ENCODE results near the gene PAPPA2. TPM values are rescaled to one million over a fixed set of nuclear protein-coding genes. Genes with fewer than 3 reads are reported as not detected.

PAPPA2 gene
- total RNA-seq, 2 experiments from 2014 or later: 0.25 to 0.46 TPM

DNA sequence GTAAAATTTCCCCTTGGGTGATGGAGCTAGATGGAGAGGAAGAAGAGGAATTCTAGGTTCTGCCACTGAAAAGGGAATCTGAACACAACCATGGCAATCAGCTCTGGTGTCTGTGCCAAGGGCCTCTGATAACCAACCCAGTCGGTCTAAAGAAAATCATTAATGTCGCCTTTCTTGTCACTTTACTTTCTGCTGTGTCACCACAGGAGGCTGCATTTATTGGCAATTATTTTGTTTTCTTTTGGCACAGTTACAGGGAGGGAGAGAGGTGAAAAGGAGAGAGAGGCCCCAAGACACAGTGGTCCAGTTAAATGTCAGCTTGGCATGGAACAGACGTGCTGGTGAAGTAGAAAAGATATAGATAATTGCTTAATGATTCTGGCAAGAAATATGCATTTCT, 414.6 kb downstream of the PAPPA2 start:
- ChIA-PET POLR2A (no interaction called here), CTCF (no interaction called here)
- H3K27ac Mint-ChIP-seq: no peak overlapping the region
- DNase-seq: no peak
- no peaks in the 10 kb centered on the region for H3K36me3 Mint-ChIP-seq (ENCODE audit: low read depth)
- no peaks in the 10 kb centered on the region for H3K27me3 Mint-ChIP-seq
- no peaks in the 10 kb centered on the region for H3K4me1 Mint-ChIP-seq
- H3K9me3 Mint-ChIP-seq: no peaks in the 10 kb centered on the region
- H3K4me3 Mint-ChIP-seq: no peak overlapping the region

DNA sequence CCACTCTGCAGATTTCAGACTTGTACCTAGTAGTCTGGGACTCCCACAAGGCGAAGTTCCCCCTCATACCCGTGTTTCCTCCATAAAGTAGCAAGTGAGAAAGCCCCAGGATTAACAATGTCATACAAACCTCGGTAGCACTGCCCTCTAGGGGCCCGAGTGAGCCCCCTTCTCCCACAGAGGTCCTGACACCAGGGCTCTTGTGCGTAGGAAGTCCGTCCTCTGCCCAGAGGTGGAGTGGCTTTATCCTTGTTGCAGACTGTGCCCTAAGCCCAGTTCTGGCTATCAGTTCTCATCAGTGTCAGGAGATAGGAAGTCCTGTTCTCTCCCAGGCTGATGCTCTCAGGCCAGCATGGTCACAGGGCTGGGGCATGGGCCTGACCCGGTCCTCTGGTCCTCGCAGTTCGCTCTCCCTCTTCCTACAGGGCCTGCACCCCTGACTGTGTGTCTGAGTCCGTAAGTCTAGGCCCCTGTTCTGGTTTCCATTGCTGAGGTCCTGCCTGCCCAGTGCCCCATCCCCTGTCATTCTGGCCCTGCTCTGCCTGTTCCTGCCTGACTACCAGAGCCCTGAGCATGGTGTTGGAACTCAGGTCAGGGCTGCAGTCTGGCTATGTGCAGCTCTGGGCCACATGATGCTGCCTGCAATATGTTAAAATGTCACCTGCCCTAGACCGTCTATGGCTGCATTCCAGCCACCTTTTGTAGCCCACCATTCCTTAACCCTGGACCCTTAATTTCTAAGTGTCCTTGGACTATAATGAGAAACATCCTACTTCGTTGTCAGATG, 416.0 kb downstream of the PAPPA2 start:
- H3K4me1 Mint-ChIP-seq: no peaks in the 10 kb centered on the region
- CTCF ChIA-PET: interaction anchor here (1.1 kb wide), 1 partner anchor 319 kb away, joined by 3 read pairs; no protein-coding TSS in a partner anchor
- no peak for DNase-seq
- no peaks in the 10 kb centered on the region for H3K9me3 Mint-ChIP-seq
- POLR2A ChIA-PET: no interaction called here
- H3K36me3 Mint-ChIP-seq (ENCODE audit: low read depth): no peaks in the 10 kb centered on the region
- H3K4me3 Mint-ChIP-seq: no peak overlapping the region
- H3K27me3 Mint-ChIP-seq: no peaks in the 10 kb centered on the region
- no peak overlapping the region for H3K27ac Mint-ChIP-seq

DNA sequence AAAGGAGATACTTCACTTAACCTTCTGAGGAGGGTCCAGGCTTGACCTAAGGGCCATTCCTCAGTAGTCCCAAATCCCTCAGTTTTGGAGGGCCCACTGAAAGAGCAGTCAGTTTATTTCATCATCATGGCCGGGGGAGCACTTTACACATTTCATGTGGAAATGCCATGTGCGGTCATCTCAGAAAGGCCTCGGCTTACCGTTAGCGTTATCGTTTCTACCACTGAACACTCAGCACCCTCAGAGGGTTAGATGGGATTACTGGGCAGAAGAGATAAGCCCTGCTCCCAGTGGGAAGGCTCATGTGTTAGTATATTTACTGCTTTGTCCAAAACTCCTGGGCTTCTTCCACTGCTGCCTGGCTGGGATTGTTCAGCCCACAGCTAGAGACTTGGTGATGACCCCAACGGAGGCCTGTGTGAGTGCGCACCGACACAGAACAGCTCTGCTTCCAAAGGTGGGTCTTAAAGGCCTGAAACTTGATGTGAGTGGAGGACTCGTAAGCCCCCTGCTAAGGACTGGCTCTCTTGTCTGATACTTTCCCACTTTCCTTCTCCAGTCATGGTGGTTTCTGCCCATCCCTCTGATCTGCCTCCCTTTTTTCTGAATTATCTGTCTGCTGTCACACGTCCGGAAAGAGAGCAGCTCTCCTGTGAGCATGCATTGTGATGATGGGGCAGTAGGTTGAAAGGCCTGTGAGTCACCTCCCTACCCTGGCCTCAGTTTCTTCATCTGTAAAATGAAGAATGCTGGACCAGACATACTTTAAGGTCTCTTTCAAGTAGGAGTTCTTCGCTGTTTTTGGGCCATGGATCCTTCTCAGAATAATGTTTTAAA, 417.0 kb downstream of the PAPPA2 start:
- no peaks in the 10 kb centered on the region for H3K9me3 Mint-ChIP-seq
- no peaks in the 10 kb centered on the region for H3K27me3 Mint-ChIP-seq
- H3K27ac Mint-ChIP-seq: no peak overlapping the region
- no peak overlapping the region for H3K4me3 Mint-ChIP-seq
- no peak for DNase-seq
- ChIA-PET CTCF (interaction anchor here (1.1 kb wide), 1 partner anchor 320 kb away, joined by 3 read pairs; no protein-coding TSS in a partner anchor), POLR2A (no interaction called here)
- H3K36me3 Mint-ChIP-seq (ENCODE audit: low read depth): no peaks in the 10 kb centered on the region
- no peaks in the 10 kb centered on the region for H3K4me1 Mint-ChIP-seq

DNA sequence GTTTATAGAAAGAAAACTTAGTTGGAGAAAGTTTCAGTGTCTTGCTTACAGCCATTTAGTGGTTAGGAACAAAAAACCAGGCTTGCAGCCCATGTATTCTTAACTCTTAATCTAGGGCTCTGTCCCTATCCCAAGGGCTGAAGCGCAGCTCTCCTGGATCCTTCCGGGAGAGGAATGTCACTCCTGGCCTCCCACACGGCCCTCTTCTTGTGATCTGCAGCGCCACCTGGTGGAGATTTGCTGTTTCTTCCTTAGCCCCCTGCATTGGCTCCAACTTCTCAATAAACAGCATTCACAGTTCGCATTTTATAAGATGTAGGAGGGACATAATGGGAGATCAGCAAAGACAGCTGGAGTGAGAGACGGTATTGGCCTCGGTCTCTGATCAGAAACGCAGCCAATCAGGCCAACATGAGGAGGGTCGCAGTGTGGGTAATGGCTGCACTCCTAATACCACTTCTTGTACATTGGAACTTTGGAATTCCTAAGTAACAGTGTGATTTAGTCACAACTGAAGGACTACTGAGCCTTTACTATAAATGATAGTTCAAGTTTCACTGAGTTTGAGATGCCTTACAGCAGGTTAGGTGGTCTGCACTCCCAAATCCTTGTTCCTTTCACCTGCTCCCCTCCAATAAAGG, 418.1 kb downstream of the PAPPA2 start:
- Mint-ChIP-seq H3K4me1 (no peaks in the 10 kb centered on the region), H3K36me3 (ENCODE audit: low read depth) (no peaks in the 10 kb centered on the region), H3K9me3 (no peaks in the 10 kb centered on the region), H3K27ac (no peak overlapping the region), H3K27me3 (no peaks in the 10 kb centered on the region), H3K4me3 (no peak overlapping the region)
- ChIA-PET CTCF (no interaction called here), POLR2A (no interaction called here)
- DNase-seq: peak; percentile 55

DNA sequence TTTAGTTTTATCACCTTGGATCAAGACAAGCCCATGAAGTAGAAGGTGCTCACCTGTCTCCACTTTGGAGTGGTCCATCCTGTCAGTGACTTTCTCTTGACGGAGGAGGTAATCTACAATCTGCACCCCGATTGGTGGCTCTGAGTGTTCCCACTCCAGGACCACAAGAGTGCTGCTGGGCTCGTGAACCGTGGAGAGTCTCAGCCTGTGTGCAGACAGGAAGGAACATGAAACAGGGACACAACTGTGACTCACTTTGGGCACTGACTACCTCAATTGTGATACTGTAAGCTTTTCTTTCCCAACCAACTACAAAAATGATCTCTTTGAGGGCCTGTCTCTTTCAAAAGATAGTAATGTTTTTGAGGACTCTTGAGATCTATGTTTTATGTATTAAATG, 421.3 kb downstream of the PAPPA2 start:
- no peaks in the 10 kb centered on the region for H3K4me1 Mint-ChIP-seq
- H3K36me3 Mint-ChIP-seq (ENCODE audit: low read depth): no peaks in the 10 kb centered on the region
- CTCF ChIA-PET: no interaction called here
- POLR2A ChIA-PET: no interaction called here
- H3K27me3 Mint-ChIP-seq: no peaks in the 10 kb centered on the region
- no peak overlapping the region for H3K4me3 Mint-ChIP-seq
- no peaks in the 10 kb centered on the region for H3K9me3 Mint-ChIP-seq
- no peak for DNase-seq
- no peak overlapping the region for H3K27ac Mint-ChIP-seq

DNA sequence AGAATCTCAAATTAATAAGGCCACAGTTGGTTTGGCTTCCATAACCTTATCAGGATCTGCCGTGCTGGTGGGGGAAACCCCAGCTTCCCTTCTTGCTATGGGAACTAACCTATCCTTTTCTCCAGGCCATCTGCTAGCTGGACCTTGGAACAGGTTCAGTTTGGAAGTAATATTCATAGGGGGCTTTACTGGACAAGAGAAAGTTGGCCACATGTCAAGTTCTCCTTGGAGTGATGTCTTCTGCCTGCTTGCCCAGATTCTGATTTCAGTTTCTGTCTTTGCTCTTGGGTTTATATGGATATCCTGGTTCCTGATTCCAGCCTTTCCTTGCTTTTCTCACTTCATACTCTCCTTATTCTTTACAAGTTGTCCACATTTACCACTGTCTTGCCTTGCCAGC, 421.9 kb downstream of the PAPPA2 start:
- CTCF ChIA-PET: no interaction called here

DNA sequence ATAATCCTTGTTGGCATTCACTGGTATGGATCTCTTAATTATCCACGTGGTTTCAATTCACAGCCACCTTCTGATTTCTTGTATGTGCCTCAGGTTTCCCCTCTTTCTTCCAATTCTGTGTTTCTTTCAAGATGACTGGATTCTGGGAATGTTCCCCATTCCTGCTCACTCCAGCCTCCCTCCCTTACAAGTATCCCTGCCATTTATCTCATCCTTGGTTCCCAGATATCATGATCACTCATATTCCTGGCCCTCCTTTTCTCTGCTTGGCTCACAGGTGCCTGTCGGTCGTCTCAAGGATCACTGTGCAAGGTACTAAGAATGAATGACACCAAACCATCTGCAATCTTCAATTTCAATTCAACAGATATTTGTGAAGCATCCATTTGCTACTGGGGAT, 422.4 kb downstream of the PAPPA2 start:
- CTCF ChIA-PET: no interaction called here
- H3K4me1 Mint-ChIP-seq: no peaks in the 10 kb centered on the region
- no peak overlapping the region for H3K4me3 Mint-ChIP-seq
- no peaks in the 10 kb centered on the region for H3K9me3 Mint-ChIP-seq
- no peak for DNase-seq
- H3K36me3 Mint-ChIP-seq (ENCODE audit: low read depth): no peaks in the 10 kb centered on the region
- POLR2A ChIA-PET: no interaction called here
- no peaks in the 10 kb centered on the region for H3K27me3 Mint-ChIP-seq
- H3K27ac Mint-ChIP-seq: no peak overlapping the region

More for the DNA sequence above, 421.9 kb downstream of the PAPPA2 start:
- Mint-ChIP-seq H3K36me3 (ENCODE audit: low read depth) (no peaks in the 10 kb centered on the region), H3K4me1 (no peaks in the 10 kb centered on the region), H3K4me3 (no peak overlapping the region), H3K27me3 (no peaks in the 10 kb centered on the region), H3K9me3 (no peaks in the 10 kb centered on the region), H3K27ac (no peak overlapping the region)
- no peak for DNase-seq
- POLR2A ChIA-PET: no interaction called here

DNA sequence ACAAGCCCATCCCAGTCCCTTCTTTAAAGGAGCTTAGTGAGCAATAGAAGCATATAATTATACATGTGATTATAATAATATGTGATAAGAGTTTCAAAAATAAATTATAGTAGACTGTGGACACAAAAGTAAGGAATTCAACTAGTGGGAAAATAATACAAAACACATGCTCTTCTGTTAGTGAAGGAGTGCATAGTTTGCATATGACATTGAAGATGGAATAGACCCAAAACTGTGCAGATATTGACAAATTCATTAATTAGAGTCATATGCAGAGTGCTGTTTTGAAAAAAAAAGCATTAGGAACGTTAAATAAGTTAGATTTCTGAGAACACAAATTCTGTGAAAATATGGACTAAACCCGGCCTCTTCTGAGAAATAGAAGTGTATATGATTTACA, 422.8 kb downstream of the PAPPA2 start:
- ChIA-PET POLR2A (no interaction called here), CTCF (no interaction called here)
- Mint-ChIP-seq H3K4me3 (no peak overlapping the region), H3K36me3 (ENCODE audit: low read depth) (no peaks in the 10 kb centered on the region), H3K27ac (no peak overlapping the region), H3K4me1 (no peaks in the 10 kb centered on the region), H3K9me3 (no peaks in the 10 kb centered on the region), H3K27me3 (no peaks in the 10 kb centered on the region)
- DNase-seq: no peak

DNA sequence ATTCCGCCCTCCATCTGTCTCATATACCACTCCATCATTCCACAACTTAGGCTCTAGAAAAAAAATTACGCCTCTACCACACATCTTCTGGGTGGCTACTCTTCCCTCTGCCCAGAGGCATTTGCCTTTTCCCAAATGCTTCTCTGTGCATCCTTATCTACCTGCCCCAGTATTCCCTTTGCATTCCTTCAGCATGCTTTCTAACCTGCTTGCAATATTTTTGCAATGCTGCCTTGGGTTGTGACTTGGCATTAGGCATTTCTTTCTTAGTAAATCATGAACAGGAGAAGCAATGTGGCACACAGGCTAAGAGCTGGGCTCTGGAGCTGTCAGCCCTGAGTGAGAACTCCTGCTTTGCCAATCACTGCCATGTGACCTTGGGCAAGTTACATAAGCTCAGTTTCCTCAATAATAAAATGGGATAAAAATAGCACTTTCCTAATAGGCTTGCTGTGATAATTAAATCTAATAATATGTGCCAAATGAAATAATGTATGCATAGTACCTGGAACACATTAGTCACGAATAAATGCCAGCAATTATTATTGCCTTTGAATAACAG, 425.6 kb downstream of the PAPPA2 start:
- Mint-ChIP-seq H3K4me1 (no peaks in the 10 kb centered on the region), H3K9me3 (no peaks in the 10 kb centered on the region), H3K36me3 (ENCODE audit: low read depth) (no peaks in the 10 kb centered on the region), H3K4me3 (no peak overlapping the region), H3K27me3 (no peaks in the 10 kb centered on the region), H3K27ac (no peak overlapping the region)
- POLR2A ChIA-PET: no interaction called here
- DNase-seq: no peak
- CTCF ChIA-PET: no interaction called here

DNA sequence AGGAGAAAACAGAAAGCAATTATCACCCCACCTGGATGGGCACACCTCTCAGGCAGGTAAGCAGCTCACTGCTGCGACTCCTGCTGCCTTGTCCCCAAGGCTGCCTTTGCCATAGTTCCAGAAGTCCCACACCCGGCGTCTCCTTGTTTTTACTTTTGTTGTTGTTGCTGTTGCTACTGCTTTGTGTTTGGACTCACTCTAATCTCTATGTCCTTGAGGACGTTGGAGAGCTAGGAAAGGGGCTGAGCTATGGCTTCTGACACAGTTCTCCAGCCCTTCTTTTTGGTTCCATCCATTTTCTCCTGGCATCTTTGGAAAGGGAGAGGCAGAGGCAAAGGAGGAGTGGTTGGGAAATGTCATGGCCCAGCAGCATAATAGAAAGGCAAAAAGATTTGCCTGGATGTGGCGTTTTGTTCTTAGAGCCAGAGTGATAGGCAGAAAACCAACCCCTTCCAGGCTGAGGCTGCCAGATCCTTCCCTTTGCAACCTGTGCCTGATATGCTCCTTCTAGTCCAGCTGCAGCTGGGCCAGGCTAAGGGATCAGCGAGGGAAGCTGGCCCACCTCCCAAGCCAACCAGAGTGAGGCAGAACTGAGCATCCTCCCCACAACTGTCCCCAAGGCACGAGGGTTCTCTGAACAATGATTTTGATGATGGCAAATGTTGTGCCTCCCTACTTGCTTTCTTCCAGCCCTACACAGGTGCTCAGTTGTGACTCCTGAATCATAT, 430.8 kb downstream of the PAPPA2 start:
- Mint-ChIP-seq H3K36me3 (ENCODE audit: low read depth) (no peaks in the 10 kb centered on the region), H3K4me1 (peaks cover 3% of the 10 kb centered on the region), H3K27ac (no peak overlapping the region), H3K4me3 (no peak overlapping the region), H3K9me3 (no peaks in the 10 kb centered on the region), H3K27me3 (no peaks in the 10 kb centered on the region)
- CTCF ChIA-PET: no interaction called here
- no peak for DNase-seq
- POLR2A ChIA-PET: no interaction called here

DNA sequence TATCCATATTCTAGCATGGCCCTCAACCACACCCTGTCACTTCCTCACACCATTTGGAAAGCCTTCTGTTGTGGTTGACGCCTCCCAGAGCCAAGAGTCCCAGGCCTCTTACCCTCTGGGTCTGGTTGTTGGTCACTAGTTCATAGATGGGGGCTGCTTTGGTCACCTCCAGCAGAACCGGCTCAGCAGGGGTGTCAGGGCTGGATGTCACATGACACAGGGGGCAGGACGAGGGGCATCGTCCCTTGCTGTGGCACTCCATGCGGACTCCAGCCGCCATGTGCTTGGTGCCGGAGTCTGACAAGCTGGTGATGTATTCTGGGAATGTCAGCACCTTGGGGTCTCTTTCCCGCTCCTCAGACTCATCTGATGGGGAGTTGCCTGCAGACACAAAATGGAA, 431.5 kb downstream of the PAPPA2 start:
- Mint-ChIP-seq H3K27ac (no peak overlapping the region), H3K4me1 (peaks cover 3% of the 10 kb centered on the region), H3K27me3 (no peaks in the 10 kb centered on the region), H3K36me3 (ENCODE audit: low read depth) (no peaks in the 10 kb centered on the region), H3K4me3 (no peak overlapping the region), H3K9me3 (no peaks in the 10 kb centered on the region)
- DNase-seq: no peak
- POLR2A ChIA-PET: no interaction called here
- CTCF ChIA-PET: no interaction called here

All from activated CD4-positive, alpha-beta T cell treated with anti-CD3 and anti-CD28 coated beads, Interleukin-2, amount 10 ng/mL, durations not matched to agents 7 days and 5 days (primary cell).